Left forelimb (tissue), 1 donor: ENCODE measurements around the gene NAV3.

Source experiments
- DNase-seq: peaks from one replicate; pipeline ENCODE4 v3.0.0-alpha.2; 2018; ENCODE audit warnings: low spot score

Gene NAV3

GRCh38 chr12:77842430-77842829, 11.7 kb downstream of the NAV3 start:
- DNase-seq = no peak

DNA sequence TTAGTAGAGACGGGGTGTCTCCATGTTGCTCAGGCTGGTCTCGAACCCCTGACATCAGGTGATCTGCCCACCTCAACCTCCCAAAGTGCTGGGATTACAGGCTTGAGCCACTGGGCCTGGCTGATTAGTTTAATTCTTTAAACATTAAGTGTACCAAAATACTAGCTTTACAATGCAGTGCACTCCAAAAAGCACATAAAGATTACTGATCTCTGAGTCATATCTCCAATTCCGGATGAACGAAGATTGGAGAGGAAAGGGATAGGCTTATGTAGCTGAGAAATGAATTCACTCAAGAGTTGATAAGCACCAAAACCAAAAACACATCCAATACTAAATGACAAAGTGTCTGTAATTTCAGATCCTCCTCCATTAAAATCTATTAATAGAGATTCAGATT, 15.1 kb downstream of the NAV3 start:
- no peak for DNase-seq

DNA sequence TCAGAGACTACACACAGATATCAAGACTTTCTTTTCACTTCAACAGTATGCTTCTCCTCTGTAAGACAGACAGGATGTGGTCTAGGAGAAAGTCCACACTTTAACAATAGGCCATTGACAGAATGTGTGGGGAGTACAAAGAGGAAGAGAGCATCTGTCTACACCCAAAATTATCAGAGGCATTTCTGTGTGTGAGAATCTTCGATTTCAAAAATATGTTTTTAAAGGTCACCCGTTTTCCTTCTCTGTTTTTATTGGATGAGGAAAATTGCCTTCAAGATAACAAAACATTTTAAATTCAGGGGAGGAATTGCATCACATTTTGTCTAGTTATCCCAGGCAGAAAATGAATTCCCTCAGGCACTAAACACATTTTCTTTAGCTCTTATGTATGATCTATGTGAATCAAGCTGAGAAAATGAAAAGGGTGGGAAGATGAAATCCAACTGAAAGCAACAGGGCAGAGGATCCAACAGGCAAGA, 16.4 kb downstream of the NAV3 start:
- no peak for DNase-seq

DNA sequence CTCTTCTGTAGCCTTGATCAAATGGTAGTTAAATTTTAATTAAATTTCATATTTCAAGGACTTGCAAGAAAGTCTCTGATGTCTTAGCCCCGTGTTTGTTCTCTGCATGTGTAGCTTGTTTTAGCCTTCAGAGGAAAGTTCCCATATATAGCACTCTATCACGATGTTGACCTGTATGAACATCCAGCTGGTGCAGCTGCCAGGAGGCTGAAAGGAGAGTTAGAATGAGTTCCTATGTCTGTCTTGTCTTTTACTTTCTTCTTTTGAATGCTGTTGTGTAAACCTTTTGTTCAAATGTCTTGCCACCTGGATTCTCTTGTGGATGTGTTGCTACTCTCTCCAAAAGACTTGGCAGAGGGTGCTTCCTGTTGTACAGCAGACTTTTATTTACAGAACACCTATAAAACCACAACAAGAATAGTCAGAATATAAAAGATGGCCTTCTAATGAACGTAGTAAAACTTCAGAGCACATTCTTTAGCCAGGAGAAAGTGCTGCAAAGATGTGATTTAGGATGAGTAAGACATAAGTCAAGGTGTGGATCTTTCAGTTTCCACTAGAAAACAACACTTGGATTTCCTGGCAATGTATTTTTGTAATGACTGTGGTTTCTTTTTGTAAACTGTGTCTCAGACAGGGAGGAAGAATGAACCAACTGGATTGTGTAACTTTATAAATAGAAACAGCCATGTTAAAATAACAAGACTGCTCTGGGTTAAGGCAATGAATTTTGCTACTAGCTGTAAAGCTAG, 17.2 kb downstream of the NAV3 start:
- no peak for DNase-seq

DNA sequence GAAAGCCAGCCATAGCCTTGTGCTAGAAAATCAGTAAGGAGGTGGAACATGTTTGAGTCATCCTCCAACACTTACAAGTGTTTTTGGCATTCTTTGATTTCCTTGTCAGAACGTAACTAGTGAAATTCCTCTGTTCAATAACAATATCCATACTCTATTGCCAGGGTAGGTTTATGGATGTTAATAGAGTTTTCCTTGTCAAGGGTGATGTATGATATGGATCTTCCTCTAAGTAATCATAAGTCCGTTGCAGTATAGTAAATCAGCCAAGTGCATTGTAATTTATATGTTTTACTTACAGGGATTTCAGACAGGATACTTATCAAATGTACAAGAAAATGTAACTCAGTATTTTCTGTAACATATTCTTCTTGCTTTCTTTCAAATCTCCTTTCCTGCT, 19.4 kb downstream of the NAV3 start:
- no peak for DNase-seq

DNA sequence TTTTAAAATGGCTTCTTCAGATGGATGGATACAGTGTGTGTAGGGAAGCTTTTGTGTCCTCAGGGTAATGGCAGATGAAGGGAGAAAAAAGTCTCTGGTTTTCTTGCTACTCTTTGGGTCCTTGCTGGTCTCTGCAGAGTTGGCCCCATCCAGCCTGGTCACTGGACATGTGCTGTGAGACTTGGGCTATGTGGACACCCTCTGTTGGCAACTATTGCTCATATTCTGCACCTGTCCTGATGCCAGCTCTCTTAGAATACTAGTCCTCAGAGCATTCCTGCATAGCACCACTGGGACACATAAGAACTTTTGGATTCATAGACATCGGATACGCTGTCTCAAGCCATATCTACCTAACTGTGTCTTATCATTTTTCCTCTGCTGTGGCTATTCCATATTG, 20.0 kb downstream of the NAV3 start:
- DNase-seq = no peak

GRCh38 chr12:77855548-77855947, 24.9 kb downstream of the NAV3 start:
- DNase-seq = no peak

DNA sequence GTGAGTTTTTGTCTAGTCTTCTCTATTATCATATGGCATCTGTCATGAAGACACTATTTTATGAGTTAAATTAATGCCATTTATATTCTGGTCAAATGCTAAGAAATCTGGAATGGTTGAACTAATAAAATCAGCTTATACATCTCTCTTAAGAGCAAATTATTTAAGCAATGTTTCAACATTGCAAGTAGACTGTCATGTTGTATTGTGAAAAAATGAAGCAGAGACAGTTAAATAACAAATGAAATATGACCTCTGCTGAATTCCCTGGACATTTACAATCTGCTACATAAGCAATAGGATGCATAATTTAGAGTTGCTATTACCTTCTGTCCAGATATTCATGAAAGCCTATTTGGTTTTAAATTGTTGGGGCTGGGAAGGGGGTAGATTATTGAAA, 30.6 kb downstream of the NAV3 start:
- no peak for DNase-seq

GRCh38 chr12:77865178-77865577, 34.5 kb downstream of the NAV3 start:
- no peak for DNase-seq

DNA sequence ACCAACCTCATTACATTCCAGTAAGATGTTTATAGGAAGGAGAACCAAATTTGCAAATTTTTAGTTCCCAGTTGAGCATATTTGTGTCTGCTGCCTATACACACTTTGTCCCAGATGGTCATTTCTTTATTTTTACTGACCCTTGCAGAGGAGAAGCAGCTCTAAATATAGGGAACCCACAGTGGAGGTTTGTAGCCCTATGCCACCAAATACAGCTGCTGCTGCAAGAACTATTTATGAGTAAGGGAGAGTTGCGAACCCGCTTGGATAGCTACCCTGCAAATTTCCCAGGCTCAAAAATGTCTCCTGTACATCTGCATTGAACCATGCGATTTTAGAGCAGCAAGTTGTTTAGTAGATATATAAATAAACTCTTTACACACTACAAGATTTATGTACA, 48.2 kb downstream of the NAV3 start:
- DNase-seq = no peak

DNA sequence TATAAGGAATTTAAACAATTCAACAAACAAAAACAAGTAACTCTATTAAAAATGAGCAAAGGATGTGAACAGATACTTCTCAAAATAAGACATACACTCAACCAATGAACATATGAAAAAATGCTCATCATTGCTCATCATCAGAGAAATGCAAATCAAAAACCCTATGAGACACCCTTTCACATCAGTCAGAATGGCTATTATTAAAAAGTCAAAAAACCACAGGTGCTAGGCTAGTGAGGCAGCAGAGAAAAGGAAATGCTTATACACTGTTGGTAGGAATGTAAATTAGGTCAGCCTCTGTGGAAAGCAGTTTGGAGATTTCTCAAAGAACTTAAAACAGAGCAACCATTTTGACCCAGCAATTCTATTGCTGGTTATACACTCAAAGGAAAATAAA, 52.0 kb downstream of the NAV3 start:
- no peak for DNase-seq

GRCh38 chr12:77888611-77889010, 57.9 kb downstream of the NAV3 start:
- no peak for DNase-seq

- no peak for DNase-seq
Observed at GRCh38 chr12:77891518-77892147, 60.9 kb downstream of the NAV3 start.

DNA sequence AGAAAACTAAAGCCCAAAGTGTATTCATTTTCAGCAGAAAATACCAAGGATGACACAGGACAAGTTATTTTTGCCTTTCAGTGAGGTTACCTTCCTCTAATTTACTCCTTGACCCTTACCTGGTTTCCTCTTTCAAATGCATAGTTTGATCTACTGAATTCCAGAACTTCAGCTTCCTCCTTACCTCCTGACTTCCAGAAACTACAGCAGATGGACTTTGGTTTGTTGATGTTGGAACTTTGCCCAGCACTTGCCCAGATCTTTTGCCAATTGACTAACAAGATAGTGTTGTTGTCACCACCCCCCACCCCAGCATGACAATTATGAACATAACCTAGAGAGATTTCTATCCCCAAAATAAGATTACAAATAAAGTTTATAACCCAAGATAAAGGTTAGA, 63.2 kb downstream of the NAV3 start:
- no peak for DNase-seq

DNA sequence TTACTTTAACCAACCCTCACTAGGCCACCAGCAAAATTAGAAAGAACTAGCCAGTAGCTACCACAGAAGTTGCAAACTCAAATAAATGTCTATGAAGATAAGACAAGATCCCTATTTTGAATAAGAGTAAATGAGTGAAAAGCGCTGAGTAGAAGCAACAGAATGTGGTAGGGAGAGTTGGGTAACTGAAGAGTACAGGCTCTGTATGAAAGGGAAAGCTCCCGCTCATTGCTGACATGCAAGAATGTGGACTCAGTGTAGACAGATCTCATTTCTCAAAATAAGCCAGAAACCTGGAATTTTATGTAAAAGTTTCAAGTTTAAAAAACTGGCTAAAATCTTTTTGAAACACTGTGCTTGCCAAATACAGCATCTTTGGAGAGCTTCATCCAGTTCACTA, 63.9 kb downstream of the NAV3 start:
- no peak for DNase-seq

- DNase-seq = no peak
Observed at GRCh38 chr12:77895699-77896098, 65.0 kb downstream of the NAV3 start.

GRCh38 chr12:77907936-77908335, 77.2 kb downstream of the NAV3 start:
- no peak for DNase-seq

GRCh38 chr12:77914081-77914488, 83.4 kb downstream of the NAV3 start:
- DNase-seq = no peak

DNA sequence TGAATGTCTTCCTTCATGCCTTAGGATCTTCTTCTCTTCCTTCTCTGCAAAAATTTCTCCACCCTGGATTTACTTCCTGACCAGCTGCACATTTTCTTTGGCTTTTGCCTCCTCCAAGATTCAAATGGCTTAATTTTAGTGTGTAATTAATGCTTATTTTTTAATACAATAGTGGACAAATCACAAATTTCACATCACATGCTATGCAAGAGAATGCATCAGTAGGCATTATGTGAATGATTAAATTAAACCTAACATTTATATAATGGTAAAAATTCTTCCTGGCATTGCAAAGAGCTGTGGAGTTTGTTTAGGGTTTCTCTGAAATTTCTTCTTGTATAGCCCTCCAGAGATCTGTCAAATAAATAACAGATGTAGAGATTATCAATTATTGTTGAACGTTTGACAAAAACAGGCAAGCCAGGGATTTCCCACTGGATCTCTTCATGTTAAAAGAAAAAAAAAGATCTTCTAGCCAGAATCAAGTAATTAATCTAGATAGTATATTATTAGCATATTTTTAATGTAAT, 84.4 kb downstream of the NAV3 start:
- DNase-seq = no peak

DNA sequence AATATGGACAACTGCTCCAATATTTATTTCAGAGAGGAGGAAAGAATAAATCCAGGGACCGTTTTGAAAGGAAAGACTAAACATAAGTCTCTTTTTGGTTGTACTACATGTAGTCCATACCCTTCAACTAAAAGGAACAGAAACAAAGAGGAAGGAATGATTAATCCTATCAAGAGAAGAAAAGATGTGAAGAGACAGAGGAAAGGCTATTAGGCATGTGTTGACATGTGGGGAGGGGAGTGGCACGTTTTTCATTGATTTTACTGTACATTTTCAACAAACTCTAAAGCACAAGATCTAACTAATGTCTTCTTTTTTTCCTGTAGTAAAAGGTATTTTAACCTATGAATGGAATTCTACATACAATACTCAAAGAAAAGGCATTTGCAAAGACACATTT, 85.6 kb downstream of the NAV3 start:
- DNase-seq = no peak

DNA sequence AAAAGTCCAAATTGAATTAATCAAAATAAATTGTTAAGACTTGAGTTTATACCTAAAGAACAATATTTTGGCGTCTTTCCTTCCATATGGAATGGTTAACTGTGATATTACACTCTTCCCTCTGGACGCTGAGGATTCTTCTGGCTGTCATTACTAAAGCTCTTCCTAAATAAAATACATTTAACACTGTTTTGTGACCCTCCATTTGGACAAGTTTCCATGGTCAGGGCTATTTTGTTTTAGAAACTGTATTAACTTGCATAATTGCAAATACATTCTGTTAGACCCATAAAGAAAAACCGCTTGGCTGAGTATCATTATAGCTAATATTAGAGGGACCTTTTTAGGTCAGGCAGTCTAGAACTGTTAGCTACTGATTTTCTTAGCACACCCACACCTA, 87.4 kb downstream of the NAV3 start:
- no peak for DNase-seq

GRCh38 chr12:77919450-77919849, 88.8 kb downstream of the NAV3 start:
- DNase-seq = no peak

DNA sequence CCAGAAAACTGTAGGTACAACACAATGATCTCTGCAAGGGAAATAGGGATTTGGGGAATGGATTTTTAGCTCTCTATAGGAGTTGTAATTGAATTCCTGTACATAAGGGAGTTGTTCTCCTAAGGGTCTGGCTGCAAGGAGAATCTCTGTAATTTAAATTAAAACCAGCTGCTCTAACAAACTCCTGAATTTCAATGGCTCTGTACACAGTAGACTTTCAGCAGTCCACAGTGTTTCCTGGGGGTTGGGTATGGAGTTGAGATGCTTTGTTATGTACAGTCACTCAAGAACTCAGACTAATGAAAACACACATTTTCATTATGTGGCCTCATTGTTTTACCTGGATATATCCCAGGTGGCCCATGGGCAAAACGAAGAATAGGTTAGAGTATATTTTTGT, 93.2 kb downstream of the NAV3 start:
- DNase-seq = no peak

DNA sequence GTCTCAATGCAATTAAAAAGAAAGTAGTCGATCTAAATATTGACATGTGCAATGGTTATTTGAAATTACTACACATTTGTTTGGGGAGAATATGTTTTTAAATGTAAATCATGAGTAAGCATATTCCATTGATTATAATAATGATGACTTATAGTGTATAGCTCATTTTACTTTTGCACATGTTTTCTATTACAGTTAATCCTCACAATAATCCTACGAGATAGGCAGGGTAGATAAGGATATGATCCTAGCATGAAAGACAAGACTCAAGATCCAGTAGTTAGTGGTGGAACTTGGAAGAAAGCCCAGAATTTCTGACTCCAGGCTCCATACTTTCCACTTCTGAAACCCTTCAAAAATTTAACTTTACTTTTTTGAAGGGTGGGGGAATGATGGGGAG, 94.0 kb downstream of the NAV3 start:
- DNase-seq = no peak
